ENCODE measurements around the gene CCDC197.

The CCDC197 gene

DNA sequence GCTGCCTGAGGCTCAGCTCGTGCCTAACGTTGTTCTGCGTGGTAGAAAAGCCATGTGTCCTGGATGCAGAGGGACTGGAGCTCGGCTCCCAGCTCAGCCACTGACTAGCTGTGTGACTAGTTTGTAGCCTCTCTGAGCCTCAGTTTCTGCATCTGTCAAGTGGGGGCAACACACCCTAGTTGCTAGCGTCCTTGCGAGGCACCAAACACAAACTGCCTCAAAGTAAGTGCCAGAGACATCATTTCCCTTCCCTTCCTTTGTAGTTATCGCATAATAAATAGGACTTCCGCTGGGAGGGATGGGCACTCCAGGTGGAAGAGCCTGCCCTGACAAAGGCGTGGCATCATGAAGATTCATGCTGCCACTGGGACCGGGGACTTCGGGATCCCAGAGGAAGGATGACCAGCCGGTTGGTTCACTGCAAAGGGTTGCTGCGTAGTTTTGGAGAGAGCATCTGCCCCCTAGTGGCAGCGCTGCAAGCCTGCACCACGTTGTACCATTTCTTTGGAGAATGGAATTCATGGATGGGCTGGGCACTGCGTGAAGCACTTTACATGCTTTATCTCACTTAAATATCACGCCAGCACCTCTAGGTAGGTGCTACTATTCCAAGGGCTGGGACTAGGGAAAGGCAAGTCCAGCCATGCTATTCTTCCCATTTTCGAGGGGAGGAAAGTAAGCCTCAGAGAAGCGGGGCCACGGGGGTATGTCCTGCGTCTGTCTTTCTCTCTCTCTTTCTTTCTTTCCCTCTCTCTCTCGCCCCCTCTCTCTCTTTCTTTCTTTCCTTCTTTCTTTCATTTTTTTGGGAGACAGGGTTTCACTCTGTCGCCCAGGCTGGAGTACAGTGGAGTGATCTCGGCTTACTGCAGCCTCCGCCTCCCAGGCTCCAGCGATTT, 4.6 kb downstream of the CCDC197 start:
- DNase-seq: peak; percentile 65

DNA sequence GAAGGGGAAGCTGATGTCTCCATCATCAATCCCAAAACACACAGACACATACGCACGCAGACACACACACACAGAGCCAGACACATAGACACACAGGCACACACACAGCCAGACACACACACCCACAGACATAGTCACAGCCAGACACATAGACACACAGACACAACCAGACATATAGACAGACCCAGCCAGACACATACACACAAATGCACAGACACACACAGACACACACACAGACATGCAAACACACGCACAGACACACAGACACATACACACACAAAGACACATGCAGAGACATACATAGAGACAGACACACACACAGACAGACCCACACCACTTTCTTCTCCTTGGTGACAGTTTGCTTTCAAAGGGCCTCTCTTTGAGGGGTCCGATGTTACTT, 6.3 kb downstream of the CCDC197 start:
- no peak for DNase-seq

DNA sequence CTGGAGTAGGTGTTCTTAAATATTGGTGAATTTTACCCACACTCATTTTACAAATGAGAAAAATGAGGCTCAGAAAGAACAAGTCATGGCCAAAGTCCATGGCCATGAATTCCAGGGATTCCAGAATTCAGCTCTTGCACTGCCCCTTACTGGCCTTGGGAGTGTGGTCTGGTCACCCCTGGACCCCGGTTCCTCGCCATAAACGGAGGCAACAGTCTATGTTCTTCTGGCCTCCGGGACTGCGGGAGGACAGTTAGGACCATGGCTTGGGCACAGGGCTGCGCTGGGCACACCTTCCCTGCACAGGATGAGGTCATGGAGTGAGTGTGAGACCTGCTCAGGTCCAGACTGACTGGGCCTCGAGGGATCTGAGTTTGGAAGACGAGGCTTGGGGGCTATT, 6.9 kb downstream of the CCDC197 start:
- no peak for DNase-seq

DNA sequence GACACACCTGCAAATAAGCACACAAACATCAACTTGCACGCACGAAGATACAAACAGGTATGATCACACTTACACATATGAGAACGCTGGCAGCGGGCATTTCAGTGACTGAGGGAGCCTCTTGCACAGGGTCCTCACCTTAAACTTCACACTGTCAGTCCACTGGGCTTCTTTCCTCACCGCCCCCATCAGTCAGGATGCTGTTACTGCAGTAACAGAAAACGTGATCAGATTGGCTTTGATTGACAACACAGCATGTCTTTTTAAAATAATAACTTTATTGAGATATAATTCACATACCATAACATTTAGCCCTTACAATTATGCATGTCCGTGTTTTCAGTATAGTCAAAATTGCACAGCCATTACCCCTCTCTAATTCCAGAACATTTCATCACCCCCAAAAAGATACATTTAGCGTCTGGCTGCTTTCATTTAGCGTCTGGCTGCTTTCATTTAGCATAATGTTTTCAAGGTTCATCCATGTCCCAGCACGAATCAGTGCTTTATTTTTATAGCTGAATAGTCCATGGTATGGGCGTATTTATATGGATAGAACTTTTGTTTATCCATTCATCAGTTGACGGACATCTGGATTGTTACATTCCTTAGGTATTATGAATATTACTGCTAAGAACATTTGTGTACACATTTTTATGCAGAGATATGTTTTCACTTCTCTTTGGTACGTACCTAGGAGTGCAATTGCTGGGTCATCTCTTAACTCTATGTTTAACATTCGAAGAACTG, 8.4 kb downstream of the CCDC197 start:
- peak; percentile 25 for DNase-seq

DNA sequence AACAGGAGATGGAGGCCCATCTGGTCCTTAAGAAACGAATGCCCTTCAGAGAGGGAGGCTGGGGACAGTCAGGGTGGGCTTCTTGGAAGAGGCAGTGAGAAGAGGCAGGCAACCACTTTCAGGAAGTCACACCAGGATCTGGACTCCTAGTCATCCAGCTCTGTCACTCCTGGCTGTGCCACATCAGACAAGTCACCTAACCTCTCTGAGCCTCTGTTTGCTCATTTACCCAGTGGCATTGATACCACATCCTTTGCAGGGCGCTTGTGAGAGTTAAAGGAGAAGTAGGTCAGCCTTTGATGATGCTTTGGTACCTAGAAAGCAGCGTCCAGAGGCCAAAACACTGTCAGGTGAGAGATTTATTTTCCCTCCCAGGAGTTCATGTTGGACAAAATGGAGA, 11.1 kb downstream of the CCDC197 start:
- DNase-seq: no peak

DNA sequence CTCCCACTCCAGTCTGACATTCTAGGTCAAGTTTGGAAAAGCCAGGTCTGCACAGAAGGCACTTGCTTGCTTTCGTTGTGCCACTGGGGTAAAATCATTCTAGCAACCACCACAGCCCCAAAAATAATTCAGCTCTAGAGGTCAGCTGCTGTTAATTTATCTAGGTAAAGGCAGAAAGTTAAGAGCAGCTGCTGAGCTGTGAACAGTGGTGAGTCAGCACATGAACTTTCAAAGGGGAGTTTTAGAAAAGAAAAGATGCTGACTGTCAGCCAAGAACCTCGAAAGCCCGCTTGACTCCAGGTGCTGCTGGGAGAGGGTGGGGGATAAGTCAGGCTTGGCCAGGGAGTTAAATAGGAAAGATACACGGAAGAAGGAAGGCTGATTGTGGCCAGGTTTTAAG, 12.7 kb downstream of the CCDC197 start:
- peak; percentile 86 for DNase-seq

DNA sequence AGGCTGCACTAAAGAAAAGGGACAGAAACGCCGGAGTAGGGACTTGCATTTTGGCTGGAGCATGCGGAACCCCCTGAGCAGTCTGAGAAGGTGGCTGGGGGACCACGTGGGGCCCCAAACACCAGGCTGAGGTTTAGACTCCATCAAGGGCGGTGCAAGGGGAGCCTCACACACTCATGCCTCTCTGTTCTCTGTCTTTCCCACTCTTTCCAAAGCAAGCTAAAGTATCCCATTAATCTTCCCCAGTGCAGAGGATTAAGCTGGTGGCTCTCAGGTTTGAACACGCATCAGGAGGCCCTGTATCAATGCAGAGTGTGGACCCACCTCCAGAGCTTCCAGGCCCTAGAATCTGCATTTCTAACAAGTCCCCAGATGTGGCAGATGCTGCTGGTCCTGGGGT, 13.5 kb downstream of the CCDC197 start:
- DNase-seq: no peak

DNA sequence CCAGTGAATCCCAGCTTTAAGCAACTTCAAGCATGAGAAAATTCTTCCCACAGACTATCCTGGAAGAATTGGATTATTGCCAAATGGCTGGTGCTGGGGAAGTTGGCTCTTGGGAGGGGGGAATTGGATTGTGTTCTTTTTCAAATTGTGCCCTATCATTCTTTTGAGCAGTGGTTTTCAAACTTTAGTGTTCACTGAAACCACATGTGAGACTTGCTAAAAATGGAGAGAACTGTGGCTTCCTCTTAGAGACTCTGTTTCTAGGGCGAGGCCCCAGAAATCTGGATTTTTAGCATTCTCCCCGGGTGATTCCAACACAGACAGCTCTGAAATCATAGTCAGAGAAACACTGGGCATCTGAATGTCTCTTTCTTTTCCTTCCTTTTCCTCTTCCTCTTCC, 14.7 kb downstream of the CCDC197 start:
- DNase-seq: peak; percentile 47

DNA sequence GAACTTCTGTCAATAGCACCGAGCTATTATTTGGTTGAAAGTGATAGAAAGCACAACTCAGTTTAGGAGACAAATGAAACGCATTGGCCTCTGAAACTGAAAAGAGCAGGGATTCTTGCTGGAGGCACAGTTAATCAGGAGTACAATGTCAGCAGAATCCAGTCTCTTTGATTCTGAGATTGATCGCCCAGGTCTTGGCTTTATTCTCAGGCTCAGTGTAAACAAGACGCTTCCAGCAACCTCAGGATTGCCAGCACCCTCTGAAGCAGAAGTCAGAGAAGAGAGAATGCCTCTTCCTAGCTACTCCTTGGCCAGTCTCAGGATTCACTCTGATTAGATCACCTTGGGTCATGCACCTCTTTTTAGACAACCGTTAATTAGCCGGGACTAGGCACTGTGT, 17.3 kb downstream of the CCDC197 start:
- DNase-seq: peak; percentile 20

DNA sequence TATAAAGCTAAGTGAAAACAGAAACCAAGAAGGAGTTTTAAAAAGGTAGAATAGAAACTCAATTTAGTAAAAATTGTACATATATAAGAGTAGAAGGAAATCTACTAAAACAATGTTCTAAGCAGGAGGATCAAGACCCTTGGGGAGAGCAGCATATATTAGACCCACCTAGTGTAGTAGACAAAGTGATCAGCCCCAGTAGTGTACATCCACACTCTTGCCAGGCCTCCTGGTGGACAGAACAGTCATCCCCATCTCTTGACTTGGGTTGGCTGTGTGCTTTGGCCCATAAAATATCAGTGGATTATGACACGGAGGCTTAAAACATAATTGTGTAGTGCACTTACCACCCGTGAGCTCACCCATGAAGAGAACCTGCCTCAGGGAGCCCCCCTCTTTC, 18.1 kb downstream of the CCDC197 start:
- DNase-seq: no peak

DNA sequence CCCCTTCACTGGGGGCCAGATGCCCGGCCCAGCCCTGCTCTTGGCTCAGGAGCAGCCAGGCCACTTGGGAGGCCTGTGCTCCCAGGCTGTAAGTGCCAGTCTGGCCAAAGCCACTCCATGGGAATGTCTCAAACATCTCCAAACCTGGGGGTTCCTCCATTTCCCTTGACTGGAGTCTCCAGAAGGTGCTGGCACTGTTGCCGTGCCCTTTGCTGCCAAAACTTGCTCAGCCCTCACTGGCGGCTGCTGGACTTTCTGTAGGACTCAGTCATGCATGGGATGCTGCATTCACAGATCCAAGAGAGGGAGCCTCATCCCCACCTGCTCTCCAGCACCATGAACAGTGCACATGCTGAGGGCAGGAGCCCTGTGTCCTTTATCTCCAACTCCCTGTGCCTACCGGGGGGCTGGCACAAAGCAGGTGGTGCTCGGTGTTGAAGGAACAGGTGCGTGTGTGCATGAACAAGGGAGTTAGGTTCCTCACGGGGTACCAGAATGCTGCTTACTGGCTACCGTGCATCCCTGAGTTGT, 19.4 kb downstream of the CCDC197 start:
- DNase-seq: no peak

DNA sequence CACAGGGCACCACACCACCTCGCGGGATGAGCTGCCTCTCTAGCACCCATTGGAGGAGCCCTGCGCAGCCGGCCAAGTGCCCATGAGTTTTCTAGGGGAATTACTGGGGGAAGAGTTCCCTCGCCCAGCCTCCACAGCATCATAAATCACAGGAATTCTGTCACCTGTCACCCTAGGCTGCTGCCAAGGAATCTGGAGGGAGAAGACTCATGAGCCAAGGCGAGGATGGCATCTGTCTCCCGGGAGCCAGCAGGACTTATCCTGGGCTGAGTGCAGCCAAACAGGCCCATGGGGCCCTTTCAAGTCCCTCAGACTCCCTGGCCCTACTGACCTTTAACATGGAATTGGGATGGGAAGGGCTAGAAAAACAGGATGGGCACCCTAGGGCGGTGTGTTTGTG, 21.2 kb downstream of the CCDC197 start:
- no peak for DNase-seq

DNA sequence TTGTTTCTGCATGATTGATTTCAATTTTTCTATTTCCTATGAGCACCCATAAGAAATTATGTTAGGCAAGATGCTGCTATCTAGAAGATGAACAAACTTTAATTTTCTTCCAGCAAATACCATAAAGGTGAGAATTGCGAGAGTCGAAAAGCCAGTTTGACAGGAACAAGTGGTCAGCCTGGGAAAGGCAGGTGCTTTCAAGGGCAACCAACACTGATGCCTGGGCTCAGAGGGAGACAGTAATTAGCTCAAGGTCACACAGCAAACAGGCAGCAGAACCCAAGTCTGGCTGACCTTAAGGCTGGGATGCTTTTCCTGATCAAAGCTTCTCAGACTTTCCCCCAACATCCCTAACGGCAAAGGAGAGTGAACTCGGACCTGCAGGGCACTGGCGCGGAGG, 22.2 kb downstream of the CCDC197 start:
- no peak for DNase-seq

DNA sequence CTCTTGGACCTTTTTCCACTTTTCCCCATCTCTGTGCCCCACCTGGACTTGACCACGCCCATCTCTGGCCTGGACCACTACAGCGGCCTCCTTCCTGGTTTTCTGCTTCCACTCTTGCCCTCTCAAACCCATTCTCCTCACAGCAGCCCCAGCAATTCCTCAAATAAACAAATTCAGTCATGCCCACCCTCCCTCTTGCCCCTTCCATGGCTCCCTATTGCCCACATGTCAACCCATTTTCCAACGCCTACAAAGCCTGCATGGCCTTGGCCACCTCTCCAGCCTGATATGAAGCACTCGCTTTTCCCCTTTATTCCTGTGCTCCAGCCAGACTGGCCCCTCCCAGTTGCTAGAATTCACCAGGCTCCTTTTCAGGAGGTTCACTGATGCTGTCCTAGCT, 23.2 kb downstream of the CCDC197 start:
- DNase-seq: no peak

DNA sequence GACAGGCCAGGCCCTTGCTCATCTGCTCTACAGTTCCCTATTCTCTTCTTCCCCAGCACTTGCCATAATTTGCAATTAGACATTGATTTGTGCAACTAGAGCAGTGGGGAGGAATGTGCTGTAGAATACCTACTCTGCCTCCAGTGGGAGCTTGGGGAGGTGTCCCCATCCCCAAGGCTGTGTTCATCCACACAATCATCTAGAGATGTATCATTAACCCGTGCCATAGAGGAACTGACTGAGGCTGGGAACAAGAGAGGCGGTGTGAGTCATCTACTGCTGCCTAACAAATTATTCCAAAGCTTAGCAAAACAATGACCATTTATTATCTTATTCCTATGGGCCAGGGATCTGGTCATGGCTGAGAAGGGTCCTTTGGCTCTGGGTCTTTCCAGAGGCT, 23.9 kb downstream of the CCDC197 start:
- no peak for DNase-seq

DNA sequence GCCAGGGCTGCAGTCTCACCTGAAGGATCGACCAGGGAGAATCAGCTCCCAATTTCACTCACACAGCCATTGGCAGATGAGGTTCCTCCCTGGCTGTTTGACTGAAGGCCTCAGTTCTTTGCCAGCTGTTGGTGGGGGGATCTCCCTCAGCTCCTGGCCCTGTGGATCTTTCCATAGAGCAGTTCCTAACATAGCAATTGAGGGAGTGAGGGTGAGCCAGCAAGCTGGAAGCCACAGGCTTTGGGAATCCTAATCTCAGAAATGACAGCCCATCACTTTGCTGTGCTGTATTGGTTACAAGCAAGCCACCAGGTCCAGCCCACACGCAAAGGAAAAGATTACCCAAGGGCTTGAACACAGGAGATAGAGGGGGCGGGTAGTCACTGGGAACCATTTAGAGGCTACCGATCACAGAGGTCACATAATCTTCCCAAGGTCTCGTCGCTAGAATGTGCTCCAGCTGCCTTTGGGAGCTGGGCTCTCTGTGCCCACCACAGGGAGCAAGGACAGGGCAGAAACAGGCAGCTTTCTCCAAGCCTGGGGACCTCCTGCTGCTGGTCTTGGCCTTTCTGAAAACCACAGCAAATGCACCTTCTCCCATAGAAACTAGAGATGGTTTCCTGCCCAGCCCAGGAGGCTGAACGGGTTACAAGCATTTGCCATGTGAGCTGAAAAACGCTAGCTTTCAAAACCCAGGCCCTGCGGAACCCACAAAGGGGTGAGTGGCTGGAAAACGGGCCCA, 24.5 kb downstream of the CCDC197 start:
- DNase-seq: peak; percentile 83

DNA sequence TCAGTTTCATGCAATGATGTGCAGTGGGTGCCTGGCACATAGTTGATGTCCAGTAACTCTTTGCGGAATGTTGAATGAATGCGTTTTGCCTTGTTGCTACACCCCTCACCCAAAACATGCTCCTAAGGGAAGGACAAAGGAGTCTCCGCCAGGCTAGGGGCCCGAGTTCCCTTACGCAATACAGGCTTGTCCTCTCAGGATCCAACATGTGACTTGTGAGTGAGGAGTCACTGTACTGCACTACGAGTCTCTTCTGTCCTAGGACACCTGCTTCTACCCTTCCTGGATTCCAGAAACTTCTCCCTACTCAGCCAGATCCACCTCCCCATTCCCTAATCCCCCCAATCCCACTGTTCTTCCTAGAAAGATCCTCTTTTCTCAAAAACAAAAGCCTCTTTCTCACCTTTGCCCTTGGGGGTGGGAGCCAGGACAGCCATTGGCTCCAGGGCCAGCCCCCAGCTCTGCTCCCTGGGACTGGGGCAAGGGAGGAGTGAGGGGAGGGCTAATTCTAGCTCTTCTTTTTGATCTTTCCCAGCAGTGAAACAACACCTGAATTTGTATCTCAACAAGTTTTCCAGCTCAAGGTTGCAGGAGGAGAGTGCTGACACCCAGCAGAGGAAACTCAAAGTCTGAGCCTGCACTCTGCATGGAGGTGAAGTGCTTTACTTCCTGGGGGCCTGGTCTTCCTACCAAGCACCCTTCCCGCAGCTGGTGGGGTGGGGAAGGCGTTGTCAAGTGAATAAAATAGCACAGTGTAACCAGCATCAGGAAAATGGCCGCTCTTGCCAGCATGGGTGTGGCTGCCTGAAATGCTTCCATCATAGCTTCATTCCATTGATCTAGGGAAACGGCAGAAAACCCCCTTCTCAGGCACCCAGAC, 25.7 kb downstream of the CCDC197 start:
- DNase-seq: no peak

DNA sequence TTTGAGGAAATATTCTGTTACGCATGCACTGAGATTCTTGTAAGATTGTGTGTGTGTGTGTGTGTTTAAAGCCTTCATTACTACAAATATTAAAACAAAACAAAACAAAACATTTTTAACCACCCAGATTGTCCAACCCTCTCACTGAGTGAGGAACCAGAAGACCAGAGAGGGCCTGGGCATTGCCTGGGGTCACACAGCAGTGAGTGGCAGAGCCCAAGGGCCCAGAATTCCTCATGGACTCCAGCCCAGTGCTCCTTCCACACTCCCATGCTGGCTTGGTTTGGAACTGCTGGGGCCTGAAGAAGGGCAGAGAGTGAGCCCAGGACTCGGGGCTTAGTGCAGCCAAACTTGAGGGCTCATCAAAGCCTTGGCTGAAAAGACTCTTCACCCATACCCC, 27.4 kb downstream of the CCDC197 start:
- no peak for DNase-seq

DNA sequence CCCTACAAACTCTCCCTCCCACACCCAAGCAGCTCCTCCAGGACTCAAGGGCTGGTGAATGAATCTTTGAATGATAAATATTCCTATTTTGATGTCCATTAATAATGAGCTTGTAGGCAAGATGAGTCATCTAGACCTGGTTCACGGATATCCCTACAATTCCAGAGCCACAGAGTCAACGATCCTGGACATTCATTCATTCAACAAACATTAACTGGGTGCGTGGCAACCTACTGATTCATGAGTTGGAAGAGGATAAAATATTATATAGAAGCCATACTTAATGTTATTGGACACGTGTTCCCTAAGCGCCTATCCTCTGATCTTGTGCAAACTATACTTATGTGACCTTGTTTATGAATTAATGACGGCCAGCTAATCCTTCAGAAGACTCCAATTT, 28.6 kb downstream of the CCDC197 start:
- no peak for DNase-seq

DNA sequence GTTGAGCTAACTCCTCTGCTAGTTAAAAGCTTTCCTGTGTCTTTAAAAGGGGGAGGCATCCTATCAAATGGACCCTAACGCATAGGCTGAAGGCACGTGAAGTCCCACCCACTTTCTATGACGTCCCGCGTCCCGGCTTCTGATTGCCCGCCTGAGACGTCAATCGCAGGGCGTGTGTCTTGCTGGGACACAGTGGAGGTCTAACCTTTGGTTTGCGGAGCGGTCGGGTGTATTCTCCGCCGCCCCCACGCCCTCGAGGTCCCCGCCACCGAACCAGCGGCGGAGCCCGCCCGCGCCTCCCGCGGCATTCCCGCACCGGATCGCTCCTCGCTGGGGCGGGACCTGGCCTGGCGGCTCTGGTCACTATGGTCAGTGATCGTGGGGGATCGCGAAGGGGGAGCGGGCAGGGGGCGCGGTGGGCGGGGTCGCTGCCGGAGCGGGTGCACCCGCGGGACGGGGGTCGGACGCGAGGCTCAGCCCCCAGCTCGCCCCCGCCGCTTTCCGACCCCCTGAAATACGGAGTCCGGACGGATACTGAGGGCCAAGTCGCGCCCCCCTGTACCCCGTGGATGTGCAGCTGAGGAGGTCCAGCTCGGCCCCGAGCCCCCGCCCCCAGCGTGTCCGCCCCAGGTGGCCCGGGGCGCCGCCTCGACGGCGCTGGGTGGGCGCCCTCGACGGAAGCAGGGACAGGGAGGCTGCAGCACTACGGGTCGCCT, 29.2 kb downstream of the CCDC197 start, which contains the start of gene OTUB2:
TSS of gene OTUB2 (plus strand) at position 168 of the 716 bp plus-strand sequence. CDS start at position 366, 198 bp downstream.
- peak; percentile 96 for DNase-seq

DNA sequence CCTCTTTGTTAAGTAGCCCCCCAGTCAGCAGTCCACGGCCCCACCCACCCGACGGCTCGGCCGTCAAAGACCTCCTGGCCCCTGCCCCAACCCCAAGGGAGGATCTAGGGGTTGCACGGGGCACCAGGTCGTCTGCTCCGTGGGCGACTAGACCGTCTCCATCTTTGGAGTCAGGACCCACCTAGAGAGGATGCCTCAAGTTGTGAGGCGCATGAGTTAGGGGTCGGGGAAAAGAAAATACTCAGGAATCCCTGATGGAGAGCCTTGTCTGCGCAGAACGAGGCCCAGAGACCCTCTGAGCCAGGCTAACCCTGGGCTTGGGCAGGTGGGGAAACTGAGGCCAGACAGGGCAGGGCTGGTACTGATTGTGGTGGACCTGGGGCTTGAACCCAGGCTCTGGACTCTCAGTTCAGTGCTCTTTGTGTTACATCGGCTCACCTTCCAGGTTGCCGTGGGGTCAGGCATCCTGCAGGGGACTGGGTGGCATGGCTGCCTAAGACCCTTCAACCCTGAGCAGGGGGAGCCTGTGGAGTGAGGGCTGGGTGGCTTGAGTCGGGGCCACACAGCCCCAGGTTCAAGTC, 29.9 kb downstream of the CCDC197 start:
- no peak for DNase-seq
